HepG2 (cell line): ENCODE measurements around the gene PNKD. TPM values are rescaled to one million over a fixed set of nuclear protein-coding genes. Genes with fewer than 3 reads are reported as not detected.

ENCODE experiments used
- CBFB ChIP-seq: sonication (generic); formaldehyde crosslinking; IDR thresholded peaks from 2 replicates; pipeline ENCODE4 v1.4.0; 2020; ENCODE audit warnings: missing genetic modification reagents
- FOXK2 ChIP-seq: fragments of 450-650 bp; IDR thresholded peaks from 2 replicates; pipeline ENCODE4 v1.6.1; 2016
- FOXP1 ChIP-seq, 2 experiments: fragments of 450-650 bp in 1 of 2; IDR thresholded peaks; 2 replicates each; pipeline ENCODE4 v1.6.1; 2017 to 2018; ENCODE audit warnings: antibody characterized with exemption in 1 of 2
- GATAD2A ChIP-seq: IDR thresholded peaks from 2 replicates; pipeline ENCODE4 v1.6.1; 2016
- JARID2 ChIP-seq: sonication (generic); formaldehyde crosslinking; IDR thresholded peaks from 2 replicates; pipeline ENCODE4 v1.8.1; 2023; ENCODE audit warnings: missing genetic modification reagents, inconsistent platforms; ENCODE audit not compliant: insufficient replicate concordance
- MEIS2 ChIP-seq: sonication (generic); formaldehyde crosslinking; IDR thresholded peaks from 2 replicates; pipeline ENCODE4 v1.9.0; 2021; ENCODE audit warnings: mild to moderate bottlenecking, missing genetic modification reagents
- NFRKB ChIP-seq: fragments of 450-650 bp; IDR thresholded peaks from 2 replicates; pipeline ENCODE4 v1.6.1; 2017
- RFXAP ChIP-seq: sonication (generic); formaldehyde crosslinking; IDR thresholded peaks from 2 replicates; pipeline ENCODE4 v1.4.0; 2020; ENCODE audit warnings: missing genetic modification reagents, borderline replicate concordance
- TAF15 ChIP-seq: fragments of 200-400 bp; formaldehyde crosslinking; IDR thresholded peaks from one replicate; pipeline ENCODE4 v1.6.1; 2018; ENCODE audit warnings: mild to moderate bottlenecking, low read depth, low read length; ENCODE audit not compliant: poor library complexity, severe bottlenecking
- ZKSCAN1 ChIP-seq: fragments of 150-350 bp; IDR thresholded peaks from 2 replicates; pipeline ENCODE4 v1.6.1; 2014; ENCODE audit warnings: low read length
- ZNF143 ChIP-seq: sonication (generic); formaldehyde crosslinking; IDR thresholded peaks from 2 replicates; pipeline ENCODE4 v1.4.0; 2020; ENCODE audit warnings: missing genetic modification reagents
- ZNF17 ChIP-seq: sonication (generic); formaldehyde crosslinking; IDR thresholded peaks from 2 replicates; pipeline ENCODE4 v1.5.0; 2020; ENCODE audit warnings: mild to moderate bottlenecking, missing genetic modification reagents
- ZNF292 ChIP-seq: sonication (generic); formaldehyde crosslinking; IDR thresholded peaks from 2 replicates; pipeline ENCODE4 v1.8.1; 2022; ENCODE audit warnings: mild to moderate bottlenecking, low read depth, missing genetic modification reagents, borderline replicate concordance
- ZNF484 ChIP-seq: sonication (generic); formaldehyde crosslinking; IDR thresholded peaks from 2 replicates; pipeline ENCODE4 v1.5.1; 2020; ENCODE audit warnings: mild to moderate bottlenecking, low read depth, missing genetic modification reagents, borderline replicate concordance
- polyA plus RNA-seq, 8 experiments: library from polyadenylated mRNA; depleted of rRNA in 3 of 8; stranded (reverse) in 7 of 8; unstranded in 1 of 8; fragments of >200 nt; fragmentation: Illumina TruSeq in 4 of 8; extraction: Trizol in 4 of 8; gene quantifications; 2 replicates each; pipeline versions ENCODE4 v1.2.1 to v1.2.3, GENCODE V29; 2011 to 2016; ENCODE audit warnings: low read depth in 4 of 8, missing spikeins in 1 of 8, mixed read lengths in 1 of 8; ENCODE audit not compliant: insufficient read depth in 1 of 8
- total RNA-seq, 5 experiments: library from RNA; depleted of rRNA; stranded (reverse); fragments of >200 nt; fragmentation: Illumina TruSeq; extraction: Trizol; gene quantifications; 2 replicates each; pipeline ENCODE4 v1.2.3, GENCODE V29; 2016; ENCODE audit warnings: low read depth in 1 of 5
- TF ChIP-seq, protein P1 (sequence below), 2 experiments: sonication (generic) in 1 of 2; formaldehyde crosslinking in 1 of 2; IDR thresholded peaks; 2 replicates each; pipeline versions ENCODE4 v1.6.1 to v1.9.0; 2014 to 2022; ENCODE audit warnings: antibody characterized with exemption in 1 of 2, borderline replicate concordance in 1 of 2, inconsistent platforms in 1 of 2, low read depth in 1 of 2, missing genetic modification reagents in 1 of 2
- TF ChIP-seq, protein P2 (sequence below): sonication (generic); formaldehyde crosslinking; IDR thresholded peaks from 2 replicates; pipeline ENCODE4 v1.4.0; 2020; ENCODE audit warnings: mild to moderate bottlenecking, missing genetic modification reagents
- TF ChIP-seq, protein P3 (sequence below): sonication (generic); formaldehyde crosslinking; IDR thresholded peaks from 2 replicates; pipeline ENCODE4 v1.4.0; 2020; ENCODE audit warnings: missing genetic modification reagents
- TF ChIP-seq, protein P4 (sequence below): sonication (generic); formaldehyde crosslinking; IDR thresholded peaks from 2 replicates; pipeline ENCODE4; 2020; ENCODE audit warnings: missing genetic modification reagents, mild to moderate bottlenecking, borderline replicate concordance

Gene PNKD
- total and polyA plus RNA-seq, 2 of the 13 experiments (the other 11 are each of a cell fraction or from before 2014, with no cell fraction given), result 55.9 to 80.4 TPM

DNA sequence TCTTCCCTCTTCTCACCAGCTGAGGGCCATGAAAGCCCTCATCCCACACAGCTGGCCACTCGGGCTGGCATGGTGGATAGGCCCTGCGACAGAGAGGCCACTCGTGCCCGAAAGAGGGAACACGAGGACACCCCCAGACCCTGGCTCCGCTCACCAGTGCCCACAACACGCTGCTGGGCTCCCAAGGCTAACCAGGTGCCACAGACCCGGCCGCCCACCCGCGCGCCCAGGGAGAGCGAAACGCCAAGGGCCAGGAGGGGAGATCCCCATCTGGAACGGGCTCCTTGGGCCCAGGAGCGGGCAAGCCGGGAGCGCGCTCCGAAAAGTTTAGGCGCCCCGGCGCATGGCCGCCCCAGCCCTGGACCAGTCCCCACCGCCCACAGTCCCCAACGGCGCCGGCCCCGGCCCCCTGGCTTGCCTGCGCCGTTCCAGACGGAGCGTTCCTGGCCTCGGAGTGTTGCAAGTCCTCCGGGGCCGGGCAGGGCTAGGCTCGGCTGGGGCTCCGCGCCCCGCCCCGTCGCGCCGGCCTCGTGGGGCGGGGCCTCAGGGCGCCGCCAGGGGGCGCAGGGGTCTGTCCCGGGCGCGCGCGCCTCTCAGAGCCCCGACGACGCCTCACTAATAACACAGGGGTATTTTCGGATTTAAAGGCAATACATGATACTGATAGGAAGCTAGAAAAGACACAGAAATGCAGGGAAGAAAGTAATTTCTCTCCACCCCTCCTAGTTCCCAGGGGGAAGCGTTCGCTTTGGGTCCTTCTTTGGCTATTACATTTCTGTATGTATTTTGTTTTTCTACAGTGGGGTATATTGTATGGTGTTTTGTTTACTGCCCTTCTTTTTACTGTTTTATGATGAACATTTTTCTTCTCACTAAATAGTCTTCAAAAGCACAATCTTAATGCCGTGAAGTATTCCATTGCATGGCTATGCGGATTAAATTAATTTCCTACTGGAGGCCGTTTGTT is 22.0 kb downstream of the PNKD start, which contains the start of gene TMBIM1 (continued):
- TF ChIP-seq, protein P1, sequence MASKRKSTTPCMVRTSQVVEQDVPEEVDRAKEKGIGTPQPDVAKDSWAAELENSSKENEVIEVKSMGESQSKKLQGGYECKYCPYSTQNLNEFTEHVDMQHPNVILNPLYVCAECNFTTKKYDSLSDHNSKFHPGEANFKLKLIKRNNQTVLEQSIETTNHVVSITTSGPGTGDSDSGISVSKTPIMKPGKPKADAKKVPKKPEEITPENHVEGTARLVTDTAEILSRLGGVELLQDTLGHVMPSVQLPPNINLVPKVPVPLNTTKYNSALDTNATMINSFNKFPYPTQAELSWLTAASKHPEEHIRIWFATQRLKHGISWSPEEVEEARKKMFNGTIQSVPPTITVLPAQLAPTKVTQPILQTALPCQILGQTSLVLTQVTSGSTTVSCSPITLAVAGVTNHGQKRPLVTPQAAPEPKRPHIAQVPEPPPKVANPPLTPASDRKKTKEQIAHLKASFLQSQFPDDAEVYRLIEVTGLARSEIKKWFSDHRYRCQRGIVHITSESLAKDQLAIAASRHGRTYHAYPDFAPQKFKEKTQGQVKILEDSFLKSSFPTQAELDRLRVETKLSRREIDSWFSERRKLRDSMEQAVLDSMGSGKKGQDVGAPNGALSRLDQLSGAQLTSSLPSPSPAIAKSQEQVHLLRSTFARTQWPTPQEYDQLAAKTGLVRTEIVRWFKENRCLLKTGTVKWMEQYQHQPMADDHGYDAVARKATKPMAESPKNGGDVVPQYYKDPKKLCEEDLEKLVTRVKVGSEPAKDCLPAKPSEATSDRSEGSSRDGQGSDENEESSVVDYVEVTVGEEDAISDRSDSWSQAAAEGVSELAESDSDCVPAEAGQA (IDR thresholded peaks at IDR 0.05; ENCODE audit: low read depth), result no peak
- TF ChIP-seq, protein P1 (CRISPR knock-in tag; IDR thresholded peaks at IDR 0.05; ENCODE audit: borderline replicate concordance), result peak; percentile 30; the same call in 1 of the 2 replicates
- TF ChIP-seq, protein P2, sequence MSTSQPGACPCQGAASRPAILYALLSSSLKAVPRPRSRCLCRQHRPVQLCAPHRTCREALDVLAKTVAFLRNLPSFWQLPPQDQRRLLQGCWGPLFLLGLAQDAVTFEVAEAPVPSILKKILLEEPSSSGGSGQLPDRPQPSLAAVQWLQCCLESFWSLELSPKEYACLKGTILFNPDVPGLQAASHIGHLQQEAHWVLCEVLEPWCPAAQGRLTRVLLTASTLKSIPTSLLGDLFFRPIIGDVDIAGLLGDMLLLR, result peak; percentile 55; the same call in 1 of the 2 replicates
- TF ChIP-seq JARID2 (CRISPR knock-in tag) (no peak), ZKSCAN1 (no peak), GATAD2A (CRISPR knock-in tag) (no peak), FOXK2 (no peak), TAF15 (no peak), NFRKB (no peak), MEIS2 (CRISPR knock-in tag) (peak; percentile 83), ZNF143 (CRISPR knock-in tag) (no peak), RFXAP (CRISPR knock-in tag) (no peak; the same call in 1 of the 2 replicates), ZNF484 (CRISPR knock-in tag) (no peak), ZNF292 (CRISPR knock-in tag) (no peak), FOXP1 (IDR thresholded peaks at IDR 0.05) (no peak), FOXP1 (CRISPR knock-in tag; IDR thresholded peaks at IDR 0.05) (no peak), ZNF17 (CRISPR knock-in tag) (no peak), CBFB (no peak)
- TF ChIP-seq, protein P3, sequence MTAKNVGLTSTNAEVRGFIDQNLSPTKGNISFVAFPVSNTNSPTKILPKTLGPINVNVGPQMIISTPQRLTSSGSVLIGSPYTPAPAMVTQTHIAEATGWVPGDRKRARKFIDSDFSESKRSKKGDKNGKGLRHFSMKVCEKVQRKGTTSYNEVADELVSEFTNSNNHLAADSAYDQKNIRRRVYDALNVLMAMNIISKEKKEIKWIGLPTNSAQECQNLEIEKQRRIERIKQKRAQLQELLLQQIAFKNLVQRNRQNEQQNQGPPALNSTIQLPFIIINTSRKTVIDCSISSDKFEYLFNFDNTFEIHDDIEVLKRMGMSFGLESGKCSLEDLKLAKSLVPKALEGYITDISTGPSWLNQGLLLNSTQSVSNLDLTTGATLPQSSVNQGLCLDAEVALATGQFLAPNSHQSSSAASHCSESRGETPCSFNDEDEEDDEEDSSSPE (CRISPR knock-in tag), result peak; percentile 72
- TF ChIP-seq, protein P4, sequence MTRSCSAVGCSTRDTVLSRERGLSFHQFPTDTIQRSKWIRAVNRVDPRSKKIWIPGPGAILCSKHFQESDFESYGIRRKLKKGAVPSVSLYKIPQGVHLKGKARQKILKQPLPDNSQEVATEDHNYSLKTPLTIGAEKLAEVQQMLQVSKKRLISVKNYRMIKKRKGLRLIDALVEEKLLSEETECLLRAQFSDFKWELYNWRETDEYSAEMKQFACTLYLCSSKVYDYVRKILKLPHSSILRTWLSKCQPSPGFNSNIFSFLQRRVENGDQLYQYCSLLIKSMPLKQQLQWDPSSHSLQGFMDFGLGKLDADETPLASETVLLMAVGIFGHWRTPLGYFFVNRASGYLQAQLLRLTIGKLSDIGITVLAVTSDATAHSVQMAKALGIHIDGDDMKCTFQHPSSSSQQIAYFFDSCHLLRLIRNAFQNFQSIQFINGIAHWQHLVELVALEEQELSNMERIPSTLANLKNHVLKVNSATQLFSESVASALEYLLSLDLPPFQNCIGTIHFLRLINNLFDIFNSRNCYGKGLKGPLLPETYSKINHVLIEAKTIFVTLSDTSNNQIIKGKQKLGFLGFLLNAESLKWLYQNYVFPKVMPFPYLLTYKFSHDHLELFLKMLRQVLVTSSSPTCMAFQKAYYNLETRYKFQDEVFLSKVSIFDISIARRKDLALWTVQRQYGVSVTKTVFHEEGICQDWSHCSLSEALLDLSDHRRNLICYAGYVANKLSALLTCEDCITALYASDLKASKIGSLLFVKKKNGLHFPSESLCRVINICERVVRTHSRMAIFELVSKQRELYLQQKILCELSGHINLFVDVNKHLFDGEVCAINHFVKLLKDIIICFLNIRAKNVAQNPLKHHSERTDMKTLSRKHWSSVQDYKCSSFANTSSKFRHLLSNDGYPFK (CRISPR knock-in tag), result peak; percentile 67; the same call in 1 of the 2 replicates
